ENCODE results near the gene BCOR.

DNA sequence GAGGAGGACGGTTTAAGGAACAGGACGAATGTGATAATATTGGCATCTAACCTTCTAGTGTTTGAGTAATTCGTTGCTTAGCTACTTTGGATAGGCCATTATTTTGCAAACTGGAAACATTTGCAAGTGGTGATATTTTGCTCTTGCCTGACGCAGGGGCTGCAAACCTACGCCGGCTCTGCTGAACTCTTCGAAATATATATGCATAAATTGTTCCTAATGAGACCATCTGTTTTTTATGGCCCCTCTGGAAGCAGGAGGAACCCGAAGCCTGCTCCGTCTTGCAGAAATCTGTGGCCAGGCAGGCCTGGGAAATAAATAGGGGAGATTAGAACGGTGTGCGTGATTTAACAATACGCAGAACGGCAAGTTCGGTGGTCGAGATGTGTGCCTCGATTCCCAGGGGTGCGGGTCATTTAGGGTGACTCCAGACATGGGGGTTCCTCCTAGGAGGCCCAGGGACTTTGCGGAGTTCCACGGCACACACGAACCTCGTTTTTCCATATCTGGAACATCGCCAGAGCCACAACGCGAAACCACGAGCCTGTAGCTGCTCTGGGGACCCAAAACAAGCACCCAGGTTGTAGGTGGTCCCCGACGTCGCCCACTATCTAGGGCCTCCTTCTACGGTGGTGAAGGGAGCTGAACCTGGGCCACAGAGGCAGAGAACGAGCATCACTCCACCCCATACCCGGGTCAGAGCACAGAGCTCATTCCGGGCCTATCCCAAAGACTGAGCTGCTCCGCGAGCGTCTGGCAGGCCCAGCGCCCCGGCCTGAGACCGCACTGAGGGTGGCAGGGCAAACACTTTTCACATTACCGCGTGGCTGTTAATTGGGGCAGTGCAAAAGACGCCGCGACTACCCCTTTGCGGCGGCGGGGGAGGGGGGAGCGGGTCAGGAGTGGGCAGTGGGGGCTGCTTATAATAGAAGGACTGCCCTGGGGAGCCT, 89.7 kb downstream of the BCOR start:
- TF ChIP-seq, protein P1, sequence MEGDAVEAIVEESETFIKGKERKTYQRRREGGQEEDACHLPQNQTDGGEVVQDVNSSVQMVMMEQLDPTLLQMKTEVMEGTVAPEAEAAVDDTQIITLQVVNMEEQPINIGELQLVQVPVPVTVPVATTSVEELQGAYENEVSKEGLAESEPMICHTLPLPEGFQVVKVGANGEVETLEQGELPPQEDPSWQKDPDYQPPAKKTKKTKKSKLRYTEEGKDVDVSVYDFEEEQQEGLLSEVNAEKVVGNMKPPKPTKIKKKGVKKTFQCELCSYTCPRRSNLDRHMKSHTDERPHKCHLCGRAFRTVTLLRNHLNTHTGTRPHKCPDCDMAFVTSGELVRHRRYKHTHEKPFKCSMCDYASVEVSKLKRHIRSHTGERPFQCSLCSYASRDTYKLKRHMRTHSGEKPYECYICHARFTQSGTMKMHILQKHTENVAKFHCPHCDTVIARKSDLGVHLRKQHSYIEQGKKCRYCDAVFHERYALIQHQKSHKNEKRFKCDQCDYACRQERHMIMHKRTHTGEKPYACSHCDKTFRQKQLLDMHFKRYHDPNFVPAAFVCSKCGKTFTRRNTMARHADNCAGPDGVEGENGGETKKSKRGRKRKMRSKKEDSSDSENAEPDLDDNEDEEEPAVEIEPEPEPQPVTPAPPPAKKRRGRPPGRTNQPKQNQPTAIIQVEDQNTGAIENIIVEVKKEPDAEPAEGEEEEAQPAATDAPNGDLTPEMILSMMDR (IDR thresholded peaks at IDR 0.05), result no peak
- TF ChIP-seq POLR2A (IDR thresholded peaks at IDR 0.05), result no peak
- TF ChIP-seq POLR2AphosphoS5 (IDR thresholded peaks at IDR 0.05), result no peak

Measured in breast epithelium (tissue), 3 donors.